ENCODE measurements around the gene SLC44A1.

DNA sequence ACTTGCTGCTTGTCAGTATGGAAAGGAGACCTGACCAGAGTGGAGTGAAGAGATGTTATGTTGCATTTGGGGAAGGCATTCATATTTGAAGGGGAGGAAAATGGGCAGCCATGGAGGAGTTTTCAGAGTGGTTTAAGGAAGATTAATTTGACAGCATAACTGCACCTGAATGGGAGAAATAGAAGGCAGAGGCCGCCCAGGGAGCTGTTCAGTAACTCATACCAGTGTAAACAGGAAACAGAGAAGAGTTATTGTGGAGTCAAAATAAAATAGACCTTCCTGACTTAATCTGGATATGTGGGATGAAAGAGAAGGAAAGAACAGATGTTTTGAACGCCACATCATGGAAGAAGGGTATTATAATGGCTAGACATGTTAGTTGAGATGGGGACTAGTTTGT lies 13.4 kb downstream of the SLC44A1 start:
- TF ChIP-seq, protein P1, sequence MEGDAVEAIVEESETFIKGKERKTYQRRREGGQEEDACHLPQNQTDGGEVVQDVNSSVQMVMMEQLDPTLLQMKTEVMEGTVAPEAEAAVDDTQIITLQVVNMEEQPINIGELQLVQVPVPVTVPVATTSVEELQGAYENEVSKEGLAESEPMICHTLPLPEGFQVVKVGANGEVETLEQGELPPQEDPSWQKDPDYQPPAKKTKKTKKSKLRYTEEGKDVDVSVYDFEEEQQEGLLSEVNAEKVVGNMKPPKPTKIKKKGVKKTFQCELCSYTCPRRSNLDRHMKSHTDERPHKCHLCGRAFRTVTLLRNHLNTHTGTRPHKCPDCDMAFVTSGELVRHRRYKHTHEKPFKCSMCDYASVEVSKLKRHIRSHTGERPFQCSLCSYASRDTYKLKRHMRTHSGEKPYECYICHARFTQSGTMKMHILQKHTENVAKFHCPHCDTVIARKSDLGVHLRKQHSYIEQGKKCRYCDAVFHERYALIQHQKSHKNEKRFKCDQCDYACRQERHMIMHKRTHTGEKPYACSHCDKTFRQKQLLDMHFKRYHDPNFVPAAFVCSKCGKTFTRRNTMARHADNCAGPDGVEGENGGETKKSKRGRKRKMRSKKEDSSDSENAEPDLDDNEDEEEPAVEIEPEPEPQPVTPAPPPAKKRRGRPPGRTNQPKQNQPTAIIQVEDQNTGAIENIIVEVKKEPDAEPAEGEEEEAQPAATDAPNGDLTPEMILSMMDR (IDR thresholded peaks at IDR 0.05; ENCODE audit: low read depth, low read length) = no peak
- TF ChIP-seq MYC (IDR thresholded peaks at IDR 0.05; ENCODE audit: low read depth, low read length) = no peak
- no peak for TF ChIP-seq POLR2A (IDR thresholded peaks at IDR 0.05; ENCODE audit: extremely low read depth, insufficient read length)

Data from NB4 (cell line).